Amygdala (tissue), 56 donors: Measurements from ENCODE around the gene NEDD4L.
"Not testable (repeated sequence)": the region's sequence is repeated elsewhere in the genome, so short reads cannot be mapped to it uniquely, and the experiment has no call there.

ENCODE experiments used
- DNase-seq, 56 donors: peaks; one replicate each; lab custom pipeline; 2025; lab: John Stamatoyannopoulos, UW

Gene NEDD4L

DNA sequence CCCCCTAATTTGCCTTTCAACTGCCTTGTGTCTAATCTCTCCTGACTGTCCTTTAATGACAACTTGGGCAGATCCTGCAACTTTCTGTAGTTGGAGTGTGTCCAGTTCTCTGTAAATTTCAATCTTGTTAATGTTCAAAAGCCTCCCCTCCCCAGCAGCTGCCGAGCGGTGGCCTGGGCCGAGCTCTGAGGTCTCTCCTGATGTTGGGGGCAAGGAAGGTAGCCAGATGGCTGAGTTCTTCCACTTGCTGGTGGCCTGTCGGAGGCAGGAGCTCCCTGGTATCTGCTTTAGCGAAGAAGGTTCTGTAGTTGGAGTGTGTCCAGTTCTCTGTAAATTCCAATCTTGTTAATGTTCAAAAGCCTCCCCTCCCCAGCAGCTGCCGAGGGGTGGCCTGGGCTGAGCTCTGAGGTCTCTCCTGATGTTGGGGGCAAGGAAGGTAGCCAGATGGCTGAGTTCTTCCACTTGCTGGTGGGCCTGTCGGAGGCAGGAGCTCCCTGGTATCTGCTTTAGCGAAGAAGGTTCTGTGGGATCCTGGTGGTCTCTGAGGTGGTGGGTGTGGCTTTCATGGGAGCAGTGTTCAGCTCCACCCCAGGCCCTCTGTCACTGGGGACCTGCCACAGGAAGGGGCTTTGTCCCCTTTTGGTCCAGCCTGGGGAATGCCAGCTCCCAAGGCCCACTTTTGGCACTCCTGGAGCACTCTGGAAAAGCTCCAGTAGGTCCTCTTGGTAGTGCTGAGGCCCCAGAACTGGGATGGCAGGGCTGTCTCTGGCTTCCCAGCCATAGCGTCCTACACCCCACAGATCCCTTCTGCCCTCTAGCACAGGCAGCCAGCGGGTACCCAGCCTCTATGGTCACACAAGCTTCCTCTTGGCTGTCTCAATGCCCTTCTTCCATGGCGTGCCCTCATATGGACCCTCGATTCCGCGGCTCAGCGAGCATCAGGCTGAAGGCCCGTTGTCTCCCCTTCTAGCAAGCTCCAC lies 373.0 kb downstream of the NEDD4L start:
- DNase-seq, result no peak

DNA sequence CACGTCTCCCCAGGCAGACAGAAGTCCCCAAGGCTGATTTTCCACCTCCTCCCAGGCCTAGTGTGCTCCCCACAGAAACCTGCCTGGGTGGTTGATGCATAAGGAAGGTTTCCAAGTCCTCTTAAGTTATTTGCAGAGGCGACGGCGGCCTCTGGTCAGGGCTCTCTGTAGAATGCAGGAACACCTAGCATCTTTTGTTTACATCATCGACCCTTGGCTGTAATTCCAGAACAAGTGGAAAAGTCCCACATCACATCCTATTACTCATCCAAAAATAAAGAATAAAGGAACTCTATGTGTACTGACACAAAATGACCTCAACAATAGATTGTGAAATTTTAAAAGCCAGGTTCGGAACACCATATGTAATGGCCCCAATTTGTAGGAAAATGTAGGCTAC lies 373.7 kb downstream of the NEDD4L start:
- DNase-seq, result no peak

DNA sequence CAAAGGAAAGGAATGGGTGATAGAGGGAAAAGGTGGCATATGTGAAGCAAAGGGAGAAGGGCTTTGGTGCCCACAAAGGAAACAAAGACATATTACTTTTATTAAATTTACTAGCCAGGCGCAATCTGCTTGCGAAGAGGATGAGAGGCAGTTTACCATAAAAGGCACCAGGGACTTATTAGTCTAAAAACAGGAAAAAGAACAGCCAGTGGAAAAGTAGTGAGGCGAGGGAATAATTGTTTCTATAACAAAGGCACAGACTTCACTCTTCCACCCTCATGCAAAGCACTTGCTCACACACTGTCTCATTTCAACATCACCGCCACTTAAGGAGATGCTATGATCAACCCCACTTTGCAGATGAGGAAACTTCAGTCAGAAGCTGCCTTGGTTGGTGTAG lies 374.3 kb downstream of the NEDD4L start:
- DNase-seq, result no peak

DNA sequence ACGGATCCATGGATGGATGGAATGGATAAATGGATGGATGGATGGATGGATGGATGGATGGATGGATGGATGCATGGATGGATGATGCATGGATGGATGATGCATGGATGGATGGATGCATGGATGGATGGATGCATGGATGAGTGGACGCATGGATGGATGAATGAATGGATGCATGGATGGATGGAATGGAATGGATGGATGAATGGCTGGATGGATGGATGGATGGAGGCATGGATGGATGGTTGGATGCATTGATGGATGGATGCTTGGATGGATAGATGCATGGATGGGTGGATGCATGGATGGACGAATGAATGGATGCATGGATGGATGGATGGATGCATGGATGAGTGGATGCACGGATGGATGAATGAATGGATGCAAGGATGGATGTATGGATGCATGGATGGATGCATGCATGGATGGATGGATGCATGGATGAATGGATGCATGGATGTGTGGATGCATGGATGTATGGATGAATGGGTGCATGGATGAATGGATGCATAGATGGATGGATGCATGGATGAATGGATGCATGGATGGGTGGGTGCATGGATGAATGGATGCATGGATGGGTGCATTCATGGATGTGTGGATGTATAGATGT lies 375.7 kb downstream of the NEDD4L start:
- DNase-seq, result no peak

DNA sequence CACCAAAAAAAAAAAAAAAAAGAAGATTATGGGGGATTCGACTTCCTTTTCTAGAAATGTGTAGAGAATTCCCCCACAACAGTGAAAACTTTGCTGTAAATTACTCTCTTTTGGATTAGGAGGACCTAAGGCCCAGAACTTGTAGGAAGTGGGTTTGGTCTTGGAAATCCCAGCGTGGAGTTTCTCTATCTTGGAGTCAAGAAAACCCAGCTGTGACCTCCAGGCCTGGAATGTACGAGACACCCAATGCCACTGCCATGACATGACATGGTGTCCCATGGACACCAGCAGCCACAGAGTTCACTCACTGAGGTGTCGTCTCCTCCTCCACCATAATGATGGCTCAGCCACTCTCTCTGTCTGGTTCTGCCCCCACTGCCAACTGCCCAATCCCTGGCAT lies 382.6 kb downstream of the NEDD4L start:
- DNase-seq, result no peak

DNA sequence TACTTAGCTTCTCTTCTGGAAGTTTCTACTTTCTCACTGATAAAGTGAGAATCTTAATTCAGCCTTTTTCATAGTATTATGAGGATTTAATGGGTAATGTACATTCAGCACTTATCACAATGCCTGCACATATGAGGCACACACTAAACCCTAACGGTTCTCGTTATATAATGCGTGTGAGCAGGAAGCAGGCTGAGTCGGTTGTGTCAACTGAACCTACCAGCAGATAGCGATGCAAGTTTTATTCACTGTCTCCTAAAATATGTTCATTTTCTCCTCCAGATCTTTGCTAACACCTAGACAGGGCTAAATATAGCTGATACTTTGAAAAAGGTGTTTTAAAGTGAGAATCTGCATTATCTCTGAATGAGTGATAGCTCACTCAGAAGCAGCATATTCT lies 383.3 kb downstream of the NEDD4L start:
- no peak for DNase-seq

DNA sequence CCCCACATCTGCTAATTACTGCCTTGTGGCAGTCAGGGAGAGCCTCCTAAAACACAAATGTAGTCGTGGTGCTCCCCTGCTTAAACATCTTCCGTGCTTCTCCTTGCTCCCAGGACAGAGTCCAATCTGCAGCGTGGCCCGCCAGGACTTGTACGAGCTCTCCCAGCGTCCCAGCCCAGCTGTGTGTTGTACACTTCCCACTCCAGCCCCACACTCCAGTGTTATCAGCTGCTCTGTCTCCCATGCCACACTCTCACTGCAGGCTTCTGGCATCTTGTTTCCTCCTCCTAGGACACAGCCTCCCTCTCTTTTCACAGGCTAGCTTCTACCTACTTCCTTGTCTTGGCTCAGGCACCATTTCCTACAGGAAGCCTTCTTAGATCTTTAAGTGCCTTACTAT lies 385.4 kb downstream of the NEDD4L start:
- no peak for DNase-seq

DNA sequence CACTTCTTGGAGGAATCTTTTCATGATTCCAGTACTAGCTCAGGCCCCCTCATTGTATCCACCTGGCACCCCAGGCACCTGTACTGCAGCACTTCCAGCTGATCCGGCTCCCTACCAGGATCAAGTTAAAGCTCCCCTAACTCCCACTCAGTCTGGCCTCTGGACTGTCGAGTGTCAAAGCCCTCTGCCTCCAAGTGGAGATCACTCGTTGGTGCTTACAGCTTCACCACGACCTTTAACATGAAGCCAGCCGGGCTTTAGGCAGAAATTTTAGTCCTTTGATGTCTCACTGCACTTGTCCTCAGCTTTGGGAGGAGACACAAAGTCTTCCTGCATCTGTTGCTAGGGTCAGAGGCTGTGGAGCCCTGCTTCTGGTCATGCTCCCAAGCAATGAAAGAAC lies 387.2 kb downstream of the NEDD4L start:
- DNase-seq, result no peak

DNA sequence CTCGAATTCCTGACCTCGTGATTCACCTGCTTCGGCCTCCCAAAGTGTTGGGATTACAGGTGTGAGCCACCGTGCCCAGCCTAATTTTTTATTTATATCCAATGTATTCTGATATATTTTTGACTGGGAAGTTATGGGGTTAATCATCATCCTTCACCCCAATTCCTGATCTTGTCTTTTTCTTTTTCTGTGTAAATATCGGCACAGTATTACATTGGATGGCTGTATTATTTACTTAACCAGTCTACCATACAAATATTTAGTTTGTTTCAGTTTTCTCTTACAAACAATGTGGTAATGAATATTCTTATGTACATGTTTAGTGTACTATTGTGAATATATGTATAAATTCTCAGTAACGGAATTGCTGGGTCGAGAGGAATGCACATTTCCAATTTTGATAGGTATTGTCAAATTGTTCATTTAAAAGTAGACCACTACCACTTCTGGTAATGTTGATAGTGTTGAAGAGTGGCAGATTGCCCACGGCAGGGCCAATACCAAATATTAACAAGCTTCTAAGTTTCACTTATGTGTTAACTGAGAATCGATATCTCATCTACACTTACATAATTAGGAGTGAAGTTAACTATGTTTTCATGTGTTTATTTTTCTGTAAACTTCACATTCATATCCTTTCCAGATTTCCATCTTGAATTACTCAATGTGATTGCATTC lies 388.2 kb downstream of the NEDD4L start:
- no peak for DNase-seq

DNA sequence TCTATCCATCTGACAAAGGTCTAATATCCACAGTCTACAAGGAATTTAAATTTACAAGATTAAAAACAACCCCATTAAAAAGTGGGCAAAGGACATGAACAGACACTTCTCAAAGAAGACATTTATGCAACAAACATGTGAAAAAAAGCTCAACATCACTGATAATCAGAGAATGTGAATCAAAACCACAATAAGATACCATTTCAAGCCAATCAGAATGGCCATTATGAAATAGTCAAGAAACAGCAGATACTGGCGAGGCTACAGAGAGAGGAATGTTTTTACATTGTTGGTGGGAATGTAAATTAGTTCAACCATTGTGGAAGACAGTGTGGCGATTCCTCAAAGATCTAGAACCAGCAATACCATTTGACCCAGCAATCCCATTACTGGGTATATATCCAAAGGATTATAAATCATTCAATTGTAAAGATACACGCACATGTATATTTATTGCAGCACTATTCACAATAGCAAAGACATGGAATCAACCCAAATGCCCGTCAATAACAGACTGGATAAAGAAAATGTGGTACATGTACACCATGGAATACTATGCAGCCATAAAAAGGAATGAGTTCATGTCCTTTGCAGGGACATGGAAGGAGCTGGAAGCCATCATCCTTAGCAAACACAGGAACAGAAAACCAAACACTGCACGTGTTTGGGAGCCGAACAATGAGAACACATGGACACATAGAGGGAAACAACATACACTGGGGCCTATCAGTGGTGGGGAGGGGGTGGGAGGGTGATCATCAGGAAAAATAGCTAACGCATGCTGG lies 391.4 kb downstream of the NEDD4L start:
- not testable (repeated sequence) for DNase-seq

DNA sequence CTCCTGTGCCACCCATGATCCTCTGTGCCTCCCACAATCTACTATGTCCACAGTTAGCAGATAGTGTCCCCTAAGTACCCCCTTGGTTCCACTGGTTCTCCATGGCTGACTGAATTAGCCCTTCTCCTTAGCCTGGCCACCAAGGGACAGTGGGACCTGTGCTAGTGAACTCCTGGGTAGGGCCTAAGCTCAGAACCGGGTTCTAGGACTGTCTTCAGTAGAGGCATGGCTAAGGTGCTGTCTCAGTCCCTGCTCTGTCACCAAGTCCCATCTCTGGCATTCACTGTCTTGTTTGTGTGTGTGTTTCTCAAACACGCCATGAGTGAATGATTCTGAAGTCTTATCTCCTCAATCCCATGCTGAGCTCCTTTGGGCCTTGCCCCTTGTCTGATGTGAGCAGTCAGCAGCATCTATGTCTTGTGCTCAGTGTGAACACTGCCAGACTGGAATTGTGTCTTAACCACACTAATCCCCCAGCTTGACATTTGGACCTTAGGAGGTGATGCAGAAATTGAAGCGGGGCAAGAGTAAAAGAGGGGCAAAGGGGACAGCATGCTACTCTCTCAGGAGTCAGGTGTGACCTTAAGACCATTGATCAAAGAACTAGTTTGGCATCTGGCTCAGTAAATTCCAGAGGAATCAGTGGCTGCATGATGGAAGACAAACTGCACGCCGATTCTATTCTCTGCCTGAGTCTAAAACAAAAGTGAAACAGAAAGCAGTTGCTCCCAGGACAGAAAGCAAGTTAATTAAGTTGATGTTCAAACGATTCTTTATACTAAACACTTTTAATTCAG lies 394.3 kb downstream of the NEDD4L start:
- DNase-seq, result no peak

DNA sequence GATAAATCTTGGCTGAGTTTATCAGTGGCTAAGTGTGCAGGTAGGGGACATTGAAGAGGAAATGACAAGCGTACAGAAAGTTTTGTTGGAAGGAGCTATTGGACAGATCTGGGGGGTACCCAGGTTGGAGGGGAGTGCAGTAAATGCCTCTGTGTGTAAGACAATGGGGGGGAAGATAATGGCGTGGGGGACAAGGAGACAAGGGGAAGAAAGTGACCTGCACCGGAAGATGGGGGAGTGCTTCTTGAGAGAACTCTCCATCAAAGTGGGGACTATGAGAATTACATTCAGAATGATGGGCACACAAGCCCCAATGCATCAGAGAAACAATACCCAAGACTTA lies 394.9 kb downstream of the NEDD4L start:
- DNase-seq, result no peak

DNA sequence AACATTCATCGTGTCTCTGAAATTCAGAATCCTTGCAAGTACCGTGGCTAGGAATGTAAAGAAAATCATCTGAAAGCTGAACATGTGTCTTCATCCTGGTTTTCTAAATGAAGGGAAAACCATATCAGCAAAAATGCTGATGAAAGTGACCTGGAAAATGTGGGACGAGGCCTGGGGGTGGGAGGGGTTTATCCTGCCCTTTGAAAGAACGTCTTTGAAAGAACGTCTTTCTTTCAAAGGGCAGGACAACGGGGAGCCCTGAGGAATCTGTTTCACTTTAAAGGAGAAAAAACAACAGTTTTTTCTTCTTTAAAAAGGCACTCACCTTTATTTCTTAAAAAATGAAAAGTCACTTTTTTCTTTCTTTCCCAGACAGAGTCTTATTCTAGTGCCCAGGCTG lies 399.6 kb downstream of the NEDD4L start:
- no peak for DNase-seq

DNA sequence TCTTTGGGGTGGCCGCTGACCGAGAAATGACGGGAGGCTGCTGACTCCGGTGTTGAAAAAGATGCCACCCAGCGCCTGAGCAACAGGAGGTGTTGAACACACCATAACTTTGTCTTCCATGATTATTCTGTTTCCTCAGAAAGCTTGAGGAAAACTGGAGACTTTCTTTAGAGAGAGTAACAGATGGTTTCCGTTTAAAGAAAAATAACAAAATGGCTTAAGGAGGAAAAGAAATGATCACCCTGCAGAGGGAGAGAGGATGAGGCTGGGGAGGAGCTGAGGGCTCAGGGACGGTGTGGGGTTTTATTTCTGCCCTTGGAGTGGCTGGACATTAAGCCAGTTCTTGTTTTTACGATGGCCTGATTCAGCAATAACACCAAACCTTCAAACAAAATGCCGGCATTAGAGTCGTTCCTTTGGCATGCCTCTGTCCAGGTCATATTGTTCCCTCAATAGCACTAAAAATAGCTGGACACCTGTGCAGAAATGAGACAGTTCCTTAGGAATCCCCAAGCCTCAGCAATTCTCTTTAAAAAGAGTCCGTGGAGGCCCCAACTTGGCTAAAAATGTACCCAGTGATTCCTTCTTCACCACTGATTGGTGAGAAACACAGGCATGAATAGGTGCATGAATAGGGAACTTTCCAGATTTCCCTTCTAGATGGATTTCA lies 402.5 kb downstream of the NEDD4L start:
- DNase-seq, result no peak

DNA sequence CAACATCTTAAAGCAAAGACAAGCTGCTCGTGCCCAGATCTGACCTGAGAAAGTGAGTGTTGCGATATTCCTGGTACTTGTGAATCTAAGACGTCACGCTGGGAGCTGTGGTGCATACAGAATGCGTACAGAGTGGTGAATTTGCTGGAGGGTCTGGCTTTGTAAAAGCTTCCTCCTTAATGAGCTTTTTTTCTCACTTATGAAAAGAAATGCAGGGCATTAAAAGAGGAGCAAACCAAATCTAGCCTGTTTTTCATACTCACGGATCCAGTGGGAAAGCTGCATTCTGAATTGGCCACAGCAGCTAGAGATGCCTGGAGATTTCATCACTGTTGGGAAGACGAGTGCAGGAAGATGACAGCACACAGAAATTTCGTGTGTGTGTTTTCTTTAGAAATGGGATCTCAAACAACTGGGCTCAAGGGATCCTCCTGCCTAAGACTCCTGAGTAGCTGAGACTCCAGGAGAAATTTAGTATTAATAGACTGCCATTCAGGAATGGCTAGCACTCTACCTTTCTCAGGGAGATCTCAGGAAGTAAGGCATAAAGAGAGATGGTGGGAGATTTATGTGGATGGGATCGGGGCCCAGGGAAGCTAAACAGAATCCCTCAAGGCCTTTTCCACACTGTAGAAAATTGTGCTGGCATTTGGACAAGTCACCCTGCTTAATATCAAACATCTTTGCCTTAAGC lies 403.5 kb downstream of the NEDD4L start:
- peak in 1 of 56 donors; percentile 20 for DNase-seq

DNA sequence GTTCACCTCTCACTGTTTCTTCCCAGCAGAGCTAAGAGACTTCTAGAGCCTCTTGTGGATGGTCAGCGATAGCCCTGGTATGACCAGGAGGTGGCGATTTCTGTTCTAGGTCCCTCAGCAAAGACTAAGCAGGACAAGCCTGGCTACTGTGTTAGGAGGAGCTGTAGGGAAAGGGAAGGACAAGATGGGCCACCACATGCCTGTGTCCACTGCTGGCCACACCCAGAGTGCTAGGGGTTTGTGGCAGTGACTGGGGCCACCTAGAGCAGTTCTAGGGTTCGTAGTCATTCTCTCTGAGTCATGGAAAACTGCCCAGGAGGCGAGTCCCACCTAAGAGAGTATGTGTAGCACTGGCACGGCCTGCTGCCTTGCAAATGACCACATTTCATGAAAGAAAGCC lies 405.4 kb downstream of the NEDD4L start:
- no peak for DNase-seq
